ENCODE results near the gene DNAH9.

Gene DNAH9

GRCh38 chr17:11720816-11721215 is 122.5 kb downstream of the DNAH9 start:
- no peak for TF ChIP-seq CTCF (IDR thresholded peaks at IDR 0.05; ENCODE audit: low read depth, low read length, missing control alignments)
- DNase-seq = no peak
- H3K36me3 ChIP-seq (replicated peaks) = no peaks in the 10 kb centered on the region
- H3K4me3 ChIP-seq (ENCODE audit: low read depth, low read length) = no peak overlapping the region
- in situ Hi-C loops (cut with HindIII; ENCODE audit: low pct_ligation_motif_present, low sequenced_read_pairs) = no loop called here
- H3K27me3 ChIP-seq (replicated peaks) = no peaks in the 10 kb centered on the region
- H3K27ac ChIP-seq = no peak overlapping the region

- no peak for DNase-seq
- Histone ChIP-seq H3K27me3 (replicated peaks) (no peaks in the 10 kb centered on the region), H3K4me3 (ENCODE audit: low read depth, low read length) (no peak overlapping the region), H3K27ac (no peak overlapping the region), H3K36me3 (replicated peaks) (no peaks in the 10 kb centered on the region)
- in situ Hi-C loops (cut with HindIII; ENCODE audit: low pct_ligation_motif_present, low sequenced_read_pairs) = no loop called here
- TF ChIP-seq CTCF (IDR thresholded peaks at IDR 0.05; ENCODE audit: low read depth, low read length, missing control alignments) = no peak
These were observed 132.5 kb downstream of the DNAH9 start for GRCh38 chr17:11730747-11731146.

- TF ChIP-seq CTCF (IDR thresholded peaks at IDR 0.05; ENCODE audit: low read depth, low read length, missing control alignments) = no peak
- H3K4me3 ChIP-seq (ENCODE audit: low read depth, low read length) = no peak overlapping the region
- H3K27me3 ChIP-seq (replicated peaks) = no peaks in the 10 kb centered on the region
- DNase-seq = no peak
- no peaks in the 10 kb centered on the region for H3K36me3 ChIP-seq (replicated peaks)
- in situ Hi-C loops (cut with HindIII; ENCODE audit: low pct_ligation_motif_present, low sequenced_read_pairs) = no loop called here
- no peak overlapping the region for H3K27ac ChIP-seq
These were observed 138.5 kb downstream of the DNAH9 start for GRCh38 chr17:11736613-11737312.

DNA sequence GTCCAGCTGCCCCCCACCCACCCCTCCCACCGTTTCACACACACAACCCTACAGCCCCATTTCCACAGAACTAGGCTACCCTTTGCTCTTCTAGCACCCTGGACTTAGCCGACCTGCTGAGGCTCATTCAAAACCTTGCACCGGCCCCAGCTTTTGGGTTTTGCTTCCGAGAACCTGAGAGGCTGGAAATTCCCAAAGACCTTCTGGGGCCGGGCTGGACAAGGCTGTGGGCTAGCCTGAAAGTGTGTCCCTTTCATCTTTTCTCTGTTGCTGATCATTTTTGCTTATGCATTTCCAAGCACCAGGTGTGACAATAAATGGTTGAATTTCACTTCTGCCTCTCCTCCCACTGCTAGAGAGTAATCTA is 139.0 kb downstream of the DNAH9 start:
- no peak overlapping the region for H3K27ac ChIP-seq
- DNase-seq = no peak
- no peaks in the 10 kb centered on the region for H3K36me3 ChIP-seq (replicated peaks)
- in situ Hi-C loops (cut with HindIII; ENCODE audit: low pct_ligation_motif_present, low sequenced_read_pairs) = no loop called here
- no peak for TF ChIP-seq CTCF (IDR thresholded peaks at IDR 0.05; ENCODE audit: low read depth, low read length, missing control alignments)
- H3K27me3 ChIP-seq (replicated peaks) = no peaks in the 10 kb centered on the region
- H3K4me3 ChIP-seq (ENCODE audit: low read depth, low read length) = no peak overlapping the region

GRCh38 chr17:11738151-11738550 is 139.9 kb downstream of the DNAH9 start:
- in situ Hi-C loops (cut with HindIII; ENCODE audit: low pct_ligation_motif_present, low sequenced_read_pairs) = no loop called here
- H3K36me3 ChIP-seq (replicated peaks) = no peaks in the 10 kb centered on the region
- H3K27ac ChIP-seq = no peak overlapping the region
- no peaks in the 10 kb centered on the region for H3K27me3 ChIP-seq (replicated peaks)
- no peak for DNase-seq
- no peak for TF ChIP-seq CTCF (IDR thresholded peaks at IDR 0.05; ENCODE audit: low read depth, low read length, missing control alignments)
- no peak overlapping the region for H3K4me3 ChIP-seq (ENCODE audit: low read depth, low read length)

DNA sequence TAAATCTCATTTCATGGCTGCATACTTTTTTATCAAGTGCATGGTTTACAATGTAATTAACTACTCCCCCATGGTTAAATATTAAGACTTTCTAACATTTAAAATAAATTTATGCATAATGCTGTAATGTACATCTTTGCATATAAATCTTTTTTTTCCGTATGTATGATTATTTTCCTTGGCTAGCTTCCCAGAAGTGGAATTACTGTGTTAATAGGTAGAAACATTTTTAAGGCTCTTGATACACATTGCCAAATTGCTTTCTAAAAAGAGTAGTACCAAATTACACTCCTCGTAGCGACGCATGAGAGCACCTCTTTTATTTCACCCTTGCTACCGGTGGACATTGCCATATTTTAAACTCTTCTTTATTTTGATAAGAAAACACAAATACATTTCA is 141.1 kb downstream of the DNAH9 start:
- H3K4me3 ChIP-seq (ENCODE audit: low read depth, low read length) = no peak overlapping the region
- H3K27me3 ChIP-seq (replicated peaks) = no peaks in the 10 kb centered on the region
- no peaks in the 10 kb centered on the region for H3K36me3 ChIP-seq (replicated peaks)
- DNase-seq = no peak
- in situ Hi-C loops (cut with HindIII; ENCODE audit: low pct_ligation_motif_present, low sequenced_read_pairs) = no loop called here
- no peak overlapping the region for H3K27ac ChIP-seq
- no peak for TF ChIP-seq CTCF (IDR thresholded peaks at IDR 0.05; ENCODE audit: low read depth, low read length, missing control alignments)
